Measurements from ENCODE around the gene SAFB. TPM values are rescaled to one million over a fixed set of nuclear protein-coding genes. Genes with fewer than 3 reads are reported as not detected.

Gene SAFB
- total RNA-seq, 1 donor from 2014 or later, result 113 TPM

DNA sequence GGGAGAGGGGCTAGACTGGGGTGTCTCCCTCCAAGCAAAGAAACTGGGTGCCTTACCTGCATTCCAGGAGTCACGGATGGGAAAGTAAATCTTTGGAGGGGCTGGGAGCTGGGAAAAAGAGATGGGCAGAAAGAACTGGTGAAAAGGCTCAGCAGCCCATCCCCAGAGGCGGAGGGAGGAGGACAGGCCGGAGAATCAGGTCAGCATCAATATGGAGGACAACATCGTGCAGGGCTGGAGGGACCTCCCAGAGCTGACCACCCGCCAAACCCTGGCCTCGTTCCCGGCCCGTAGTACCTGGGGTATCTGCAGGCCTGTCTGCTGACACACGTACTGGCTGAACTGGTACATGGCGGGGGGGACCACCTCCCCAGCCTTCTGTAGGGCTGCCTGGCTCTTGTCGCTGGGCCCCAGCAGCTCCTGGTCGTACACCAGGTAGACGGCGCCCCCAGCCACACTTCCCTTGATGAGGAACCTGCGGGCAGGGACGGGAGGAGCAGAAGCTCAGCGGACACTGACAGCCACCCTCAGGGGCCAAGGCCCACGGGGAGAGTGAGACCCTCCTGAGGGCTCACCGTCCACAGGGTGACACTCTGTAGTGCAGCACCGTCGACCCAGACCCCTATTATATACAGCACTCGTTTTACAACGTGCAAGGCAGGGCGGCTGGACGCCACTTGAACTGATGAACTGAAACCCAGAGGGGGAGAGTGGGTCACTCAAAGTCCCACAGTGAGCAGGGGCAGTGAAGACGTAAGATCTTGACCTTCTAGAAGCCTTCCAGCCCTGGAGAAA is 56.6 kb downstream of the SAFB start:
- Mint-ChIP-seq H3K36me3 (ENCODE audit: low read depth, unreplicated experiment) (peaks cover 13% of the 10 kb centered on the region), H3K4me1 (ENCODE audit: unreplicated experiment) (peaks cover 34% of the 10 kb centered on the region), H3K9me3 (ENCODE audit: unreplicated experiment) (no peaks in the 10 kb centered on the region), H3K4me3 (ENCODE audit: unreplicated experiment) (peak overlapping the region; percentile 94), H3K27me3 (ENCODE audit: unreplicated experiment) (peaks cover 24% of the 10 kb centered on the region), H3K27ac (ENCODE audit: unreplicated experiment) (peak overlapping the region; percentile 97)
- TF ChIP-seq, protein P1, sequence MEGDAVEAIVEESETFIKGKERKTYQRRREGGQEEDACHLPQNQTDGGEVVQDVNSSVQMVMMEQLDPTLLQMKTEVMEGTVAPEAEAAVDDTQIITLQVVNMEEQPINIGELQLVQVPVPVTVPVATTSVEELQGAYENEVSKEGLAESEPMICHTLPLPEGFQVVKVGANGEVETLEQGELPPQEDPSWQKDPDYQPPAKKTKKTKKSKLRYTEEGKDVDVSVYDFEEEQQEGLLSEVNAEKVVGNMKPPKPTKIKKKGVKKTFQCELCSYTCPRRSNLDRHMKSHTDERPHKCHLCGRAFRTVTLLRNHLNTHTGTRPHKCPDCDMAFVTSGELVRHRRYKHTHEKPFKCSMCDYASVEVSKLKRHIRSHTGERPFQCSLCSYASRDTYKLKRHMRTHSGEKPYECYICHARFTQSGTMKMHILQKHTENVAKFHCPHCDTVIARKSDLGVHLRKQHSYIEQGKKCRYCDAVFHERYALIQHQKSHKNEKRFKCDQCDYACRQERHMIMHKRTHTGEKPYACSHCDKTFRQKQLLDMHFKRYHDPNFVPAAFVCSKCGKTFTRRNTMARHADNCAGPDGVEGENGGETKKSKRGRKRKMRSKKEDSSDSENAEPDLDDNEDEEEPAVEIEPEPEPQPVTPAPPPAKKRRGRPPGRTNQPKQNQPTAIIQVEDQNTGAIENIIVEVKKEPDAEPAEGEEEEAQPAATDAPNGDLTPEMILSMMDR (IDR thresholded peaks at IDR 0.05; ENCODE audit: unreplicated experiment), result no peak
- no peak for DNase-seq (ENCODE audit: low spot score)

DNA sequence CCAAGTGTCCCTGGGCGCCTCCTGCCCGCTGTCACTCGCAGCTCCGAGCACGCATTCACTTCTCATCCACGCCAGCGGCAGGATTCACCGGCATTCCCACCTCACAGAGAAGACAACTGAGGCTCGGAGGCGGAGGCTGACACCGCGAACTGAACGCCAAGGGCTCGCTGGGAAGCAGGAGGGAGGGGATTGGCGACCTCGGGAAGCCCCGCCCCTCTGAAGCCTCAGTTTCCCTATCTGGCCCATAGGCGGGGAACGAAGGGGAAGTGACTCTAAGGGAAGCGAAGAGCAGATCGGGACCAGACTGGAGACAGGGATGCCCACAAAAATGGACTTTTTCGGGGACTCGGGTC is 57.2 kb downstream of the SAFB start:
- peak overlapping the region; percentile 97 for H3K27ac Mint-ChIP-seq (ENCODE audit: unreplicated experiment)
- H3K36me3 Mint-ChIP-seq (ENCODE audit: low read depth, unreplicated experiment), result peaks cover 13% of the 10 kb centered on the region
- H3K27me3 Mint-ChIP-seq (ENCODE audit: unreplicated experiment), result peaks cover 24% of the 10 kb centered on the region
- no peak for DNase-seq (ENCODE audit: low spot score)
- H3K9me3 Mint-ChIP-seq (ENCODE audit: unreplicated experiment), result no peaks in the 10 kb centered on the region
- peaks cover 30% of the 10 kb centered on the region for H3K4me1 Mint-ChIP-seq (ENCODE audit: unreplicated experiment)
- TF ChIP-seq, protein P1 (IDR thresholded peaks at IDR 0.05; ENCODE audit: unreplicated experiment), result no peak
- H3K4me3 Mint-ChIP-seq (ENCODE audit: unreplicated experiment), result peak overlapping the region; percentile 94

- TF ChIP-seq, protein P1 (IDR thresholded peaks at IDR 0.05; ENCODE audit: unreplicated experiment), result no peak
- H3K36me3 Mint-ChIP-seq (ENCODE audit: low read depth, unreplicated experiment), result peaks cover 10% of the 10 kb centered on the region
- no peaks in the 10 kb centered on the region for H3K9me3 Mint-ChIP-seq (ENCODE audit: unreplicated experiment)
- peak within 1 kb of the TSS; percentile 94 for H3K4me3 Mint-ChIP-seq (ENCODE audit: unreplicated experiment)
- H3K27ac Mint-ChIP-seq (ENCODE audit: unreplicated experiment), result peak within 1 kb of the TSS; percentile 97
- H3K4me1 Mint-ChIP-seq (ENCODE audit: unreplicated experiment), result peaks cover 24% of the 10 kb centered on the region
- peak; percentile 98 for DNase-seq (ENCODE audit: low spot score)
- peaks cover 26% of the 10 kb centered on the region for H3K27me3 Mint-ChIP-seq (ENCODE audit: unreplicated experiment)
Measured at GRCh38 chr19:5680437-5681368, 57.8 kb downstream of the SAFB start, which contains the start of the genes HSD11B1L and MICOS13. HSD11B1L (plus strand) TSS chr19:5681027; CDS start chr19:5684833, 3,806 bp downstream. MICOS13 (minus strand) TSS chr19:5680516; CDS start chr19:5680486, 30 bp downstream.

DNA sequence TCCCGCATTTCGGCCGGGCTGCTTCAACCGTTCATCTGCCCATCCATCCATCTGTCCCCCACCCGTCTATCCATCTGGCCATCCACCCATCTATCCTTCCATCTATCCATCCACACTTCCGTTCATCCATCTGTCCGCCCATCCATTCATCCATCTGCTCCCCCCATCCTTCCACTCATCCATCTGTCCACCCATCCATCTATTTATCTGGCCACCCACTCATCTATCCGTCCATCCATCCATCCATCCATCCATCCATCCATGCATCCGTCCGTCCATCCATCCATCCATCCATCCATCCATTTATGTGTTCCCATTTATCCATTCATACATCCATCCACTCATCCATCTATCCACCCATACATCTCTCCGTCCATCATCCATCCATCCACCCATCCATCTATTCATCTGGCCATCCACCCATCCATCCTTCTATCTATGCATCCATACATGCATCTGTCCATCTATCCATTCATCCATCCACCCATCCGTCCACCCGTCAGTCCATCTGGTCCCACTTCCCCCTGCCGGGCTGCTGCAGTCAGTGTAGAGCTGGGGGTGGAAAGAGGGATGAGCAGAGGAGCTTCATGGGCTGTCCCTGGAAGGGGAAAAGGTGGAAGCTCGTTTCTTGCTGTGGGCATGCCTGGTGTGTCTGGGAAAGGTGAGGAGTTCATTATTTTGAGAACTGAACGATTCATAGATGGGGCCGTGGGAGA is 58.7 kb downstream of the SAFB start:
- Mint-ChIP-seq H3K27me3 (ENCODE audit: unreplicated experiment) (peaks cover 26% of the 10 kb centered on the region), H3K9me3 (ENCODE audit: unreplicated experiment) (no peaks in the 10 kb centered on the region), H3K36me3 (ENCODE audit: low read depth, unreplicated experiment) (peaks cover 9% of the 10 kb centered on the region), H3K4me1 (ENCODE audit: unreplicated experiment) (peaks cover 21% of the 10 kb centered on the region), H3K27ac (ENCODE audit: unreplicated experiment) (peak overlapping the region; percentile 91), H3K4me3 (ENCODE audit: unreplicated experiment) (peak overlapping the region; percentile 93)
- DNase-seq (ENCODE audit: low spot score), result no peak
- TF ChIP-seq, protein P1 (IDR thresholded peaks at IDR 0.05; ENCODE audit: unreplicated experiment), result no peak
